Activated T-cell treated with anti-CD3 and anti-CD28 coated beads, Interleukin-2, amount 50 U/mL, for 48 hours (primary cell): ENCODE results near the gene SZT2.

Source experiments
- DNase-seq, 2 experiments: peaks; one replicate each; pipeline ENCODE4 v3.0.0-alpha.2; 2020

Gene SZT2

DNA sequence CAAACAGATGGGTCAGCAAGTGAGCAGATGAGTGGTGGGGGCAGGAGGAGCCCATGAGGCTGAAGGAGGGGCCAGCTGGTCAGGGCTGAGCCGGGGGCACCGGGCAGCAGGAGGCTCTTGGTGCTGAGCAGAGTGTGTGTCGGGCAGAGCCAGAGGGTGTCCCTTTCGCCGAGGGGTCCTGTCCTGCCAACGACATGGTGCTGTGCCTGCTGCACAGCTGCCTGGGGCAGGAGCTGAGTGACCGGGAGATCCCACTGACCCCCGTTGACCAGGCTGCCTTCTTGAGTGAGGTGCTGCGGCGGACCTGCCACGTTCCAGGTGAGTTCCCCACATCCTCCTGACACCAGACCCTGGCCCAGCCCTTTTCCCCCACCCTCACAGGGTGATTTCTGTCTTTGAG, 36.5 kb downstream of the SZT2 start:
- no peak for DNase-seq

DNA sequence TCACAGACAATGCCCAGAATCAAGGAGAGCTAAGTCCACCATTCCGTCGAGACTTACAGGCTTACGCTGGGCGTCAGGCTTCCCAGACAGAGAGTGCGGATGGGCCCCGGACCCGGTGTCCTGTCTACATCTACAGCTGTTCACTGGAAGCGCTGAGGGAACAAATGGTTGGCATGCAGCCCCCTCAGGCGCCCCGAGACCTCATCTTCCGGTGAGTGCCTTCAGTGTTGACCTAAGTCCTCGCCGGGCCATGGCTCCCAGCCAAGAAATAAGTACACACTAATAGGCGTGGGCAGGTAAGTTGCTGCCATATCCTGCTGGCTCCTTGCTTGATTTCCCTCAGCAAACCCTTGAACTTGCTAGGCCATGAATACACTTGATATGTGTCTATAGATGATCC, 37.8 kb downstream of the SZT2 start:
- no peak for DNase-seq

DNA sequence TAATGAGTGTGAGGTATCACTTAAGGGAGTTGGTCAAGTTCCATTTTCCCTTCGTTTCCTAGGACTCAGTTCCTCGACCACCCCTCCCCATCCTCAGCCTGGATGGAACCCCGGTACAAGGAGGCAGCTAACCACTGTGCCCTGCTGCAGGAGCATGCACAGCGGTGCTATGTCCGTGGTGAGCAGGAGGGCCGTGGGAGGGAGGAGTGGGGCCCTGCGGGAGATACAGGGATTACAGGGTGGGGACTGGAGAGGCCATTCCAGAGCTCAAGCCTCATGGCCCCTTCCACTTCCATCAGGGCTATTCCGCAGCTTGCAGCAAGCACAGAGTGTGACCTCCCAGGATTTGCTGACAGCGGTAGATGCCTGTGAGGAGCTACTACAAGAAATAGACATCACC, 38.2 kb downstream of the SZT2 start:
- DNase-seq = no peak

DNA sequence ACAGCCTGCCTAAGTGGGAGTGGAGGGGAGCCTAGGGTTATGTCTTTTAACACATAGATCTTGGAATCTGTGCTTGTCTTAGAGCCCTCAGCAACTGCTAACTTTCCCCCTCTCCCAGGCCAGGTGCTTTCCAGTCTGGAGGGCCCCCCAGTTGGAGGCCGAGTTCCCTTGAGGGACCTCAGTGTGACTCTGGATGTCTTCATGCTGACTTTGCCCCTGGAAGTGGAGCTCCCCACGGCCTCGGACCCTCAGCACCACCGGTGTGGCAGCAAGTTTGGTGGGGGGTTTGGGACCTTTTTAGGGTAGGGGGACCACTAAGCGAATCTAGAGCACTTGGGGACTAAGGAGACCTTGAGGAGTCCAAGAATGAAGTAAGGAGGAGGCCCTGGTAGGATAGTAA, 41.1 kb downstream of the SZT2 start:
- no peak for DNase-seq

DNA sequence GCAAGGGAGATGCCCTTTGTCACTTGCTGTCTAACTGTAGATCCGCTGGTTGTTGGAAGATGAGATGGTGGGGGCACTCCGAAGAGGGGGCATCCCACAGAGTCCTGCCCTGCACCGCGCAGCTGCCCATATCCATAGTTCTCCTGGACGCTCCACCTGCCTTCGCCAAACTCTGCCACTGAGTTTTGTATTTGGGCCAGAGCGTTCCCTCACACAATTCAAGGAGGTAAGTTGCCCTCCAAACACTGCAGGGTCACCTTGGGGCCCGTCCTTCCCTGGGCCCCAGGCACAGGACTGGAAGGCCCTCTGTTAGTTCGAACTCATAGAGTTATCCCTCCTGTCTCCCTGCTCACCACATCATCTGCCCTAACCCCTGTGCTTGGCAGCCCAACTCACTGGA, 42.0 kb downstream of the SZT2 start:
- DNase-seq = no peak

DNA sequence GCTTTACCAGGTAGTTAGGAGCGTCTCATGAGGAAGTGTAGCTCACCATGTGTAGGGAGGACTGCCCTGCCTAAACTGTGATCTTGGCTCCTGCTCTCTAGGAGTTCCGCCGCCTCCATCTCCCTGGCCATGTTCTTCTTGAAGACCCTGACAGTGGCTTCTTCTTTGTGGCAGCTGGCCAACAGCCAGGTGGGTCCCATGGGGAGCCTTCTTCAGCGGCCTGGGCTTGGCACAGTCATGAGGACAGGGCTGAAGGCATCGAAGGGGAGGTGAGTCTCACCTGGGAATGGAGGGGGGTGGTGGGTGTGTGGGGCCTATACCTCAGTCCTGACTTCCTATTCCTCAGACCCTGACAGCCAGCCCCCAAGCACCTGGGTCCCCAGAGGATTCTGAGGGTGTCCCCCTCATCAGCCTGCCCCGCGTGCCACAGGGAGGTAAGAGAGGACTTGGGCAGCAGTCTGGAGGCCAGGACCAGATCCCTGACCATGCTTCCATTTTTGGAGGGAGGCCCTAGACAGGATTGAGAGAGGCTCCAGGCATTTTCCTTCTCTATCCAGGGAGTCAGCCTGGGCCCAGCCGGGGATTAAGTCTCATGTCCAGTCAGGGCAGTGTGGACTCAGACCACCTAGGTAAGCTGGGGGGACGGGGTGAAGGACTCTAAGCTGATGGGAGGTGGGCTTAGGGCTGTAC, 42.6 kb downstream of the SZT2 start:
- no peak for DNase-seq

DNA sequence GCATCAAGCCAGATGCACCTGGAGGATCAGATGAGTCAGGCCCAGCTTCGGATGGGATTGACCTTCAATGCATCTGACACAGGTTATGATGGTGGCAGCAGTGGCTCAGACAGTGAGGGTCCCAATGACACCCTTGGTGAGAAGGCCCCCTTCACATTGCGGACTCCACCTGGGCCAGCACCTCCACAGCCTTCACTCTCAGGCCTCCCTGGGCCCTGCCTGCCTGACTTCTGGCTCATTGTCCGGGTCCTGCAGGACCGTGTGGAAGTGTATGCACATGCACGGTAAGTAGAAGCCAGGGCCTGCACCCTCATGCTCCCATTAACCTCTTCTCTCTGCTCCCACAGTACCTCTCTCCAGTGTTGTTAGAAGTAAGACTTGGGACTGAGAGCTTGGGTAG, 43.2 kb downstream of the SZT2 start:
- DNase-seq = no peak

DNA sequence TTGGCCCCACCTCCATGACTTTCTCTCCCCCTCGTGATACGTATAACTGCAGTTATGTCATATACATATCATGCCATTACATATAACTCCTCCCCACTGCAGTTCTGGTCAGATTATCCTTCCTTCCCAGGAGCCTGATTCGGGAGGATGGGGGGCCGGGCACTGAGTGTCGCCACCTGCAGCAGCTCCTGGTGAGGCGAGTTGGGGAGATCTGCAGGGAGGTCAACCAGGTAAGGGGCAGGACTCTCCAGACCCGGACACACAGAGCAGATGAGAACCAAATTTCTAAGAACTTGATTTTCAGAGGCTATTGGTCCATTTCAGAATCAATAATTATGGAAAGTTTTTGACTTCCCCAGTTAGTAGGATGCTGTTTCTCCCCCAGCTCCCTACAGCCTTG, 44.6 kb downstream of the SZT2 start:
- no peak for DNase-seq

DNA sequence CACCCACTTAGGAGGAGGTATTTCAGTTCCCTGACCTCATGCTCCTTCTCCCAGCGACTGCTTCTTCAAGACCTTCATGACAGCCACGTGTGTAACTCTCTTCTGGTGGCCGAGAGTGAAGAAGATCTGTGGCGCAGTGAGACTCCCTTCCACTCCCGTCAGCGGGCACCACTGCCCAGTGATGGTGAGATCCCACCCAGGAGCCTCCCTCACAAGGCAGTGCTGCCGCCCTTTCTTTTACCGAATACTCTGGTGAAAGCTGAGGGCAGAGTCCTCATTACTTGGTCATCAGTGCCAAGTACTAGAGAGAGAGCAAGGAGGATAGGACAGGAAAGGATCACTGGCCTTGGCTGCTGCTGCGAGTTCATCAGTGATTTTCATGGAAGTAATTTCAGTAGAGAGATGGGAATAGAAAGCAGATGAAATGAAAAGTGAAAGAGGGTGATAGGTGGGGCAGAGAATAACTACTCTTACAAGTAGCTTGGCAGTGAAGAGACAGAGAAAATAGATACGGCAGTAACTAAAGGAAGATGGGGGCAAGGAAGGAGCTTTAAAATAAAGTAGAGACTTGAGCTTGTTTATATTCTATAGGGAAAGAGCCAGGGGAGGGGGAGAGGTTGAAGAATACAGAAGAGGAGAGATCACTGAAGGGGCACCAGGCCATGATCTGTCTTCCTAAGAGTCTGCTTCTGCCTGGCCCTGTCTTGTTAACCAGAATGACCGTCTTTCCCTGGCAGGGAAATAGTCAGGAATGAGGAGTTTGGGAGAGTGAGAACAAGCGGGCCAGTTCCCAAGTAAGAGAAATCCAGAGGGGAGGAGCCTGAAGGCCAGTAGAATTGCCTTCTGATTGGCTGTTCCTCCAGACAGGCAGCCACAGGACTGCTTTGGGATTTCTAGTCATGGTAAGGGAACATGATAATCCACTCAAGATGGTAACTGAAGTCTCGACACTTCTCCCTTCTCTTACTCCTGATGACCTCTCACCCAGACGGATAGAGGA, 45.7 kb downstream of the SZT2 start:
- no peak for DNase-seq

DNA sequence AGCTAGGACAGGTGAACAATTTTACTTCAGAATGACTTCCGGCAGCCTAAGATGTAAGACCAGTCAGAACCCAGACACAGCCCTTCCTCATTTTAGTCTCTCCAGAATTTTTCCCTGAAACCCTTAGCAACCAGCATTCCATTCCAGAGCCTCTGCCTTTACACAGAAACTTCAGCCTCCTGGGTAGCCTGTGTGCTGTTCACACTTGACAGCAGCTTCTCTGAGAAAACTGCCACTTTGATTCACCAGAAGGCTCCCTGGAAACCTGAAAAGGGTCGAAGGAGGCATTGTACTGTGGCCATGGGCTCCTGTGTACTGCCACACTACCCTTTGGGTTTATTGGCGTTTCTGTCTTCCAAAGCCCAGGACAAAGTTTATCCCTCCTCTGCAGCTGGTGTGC, 46.7 kb downstream of the SZT2 start:
- no peak for DNase-seq

DNA sequence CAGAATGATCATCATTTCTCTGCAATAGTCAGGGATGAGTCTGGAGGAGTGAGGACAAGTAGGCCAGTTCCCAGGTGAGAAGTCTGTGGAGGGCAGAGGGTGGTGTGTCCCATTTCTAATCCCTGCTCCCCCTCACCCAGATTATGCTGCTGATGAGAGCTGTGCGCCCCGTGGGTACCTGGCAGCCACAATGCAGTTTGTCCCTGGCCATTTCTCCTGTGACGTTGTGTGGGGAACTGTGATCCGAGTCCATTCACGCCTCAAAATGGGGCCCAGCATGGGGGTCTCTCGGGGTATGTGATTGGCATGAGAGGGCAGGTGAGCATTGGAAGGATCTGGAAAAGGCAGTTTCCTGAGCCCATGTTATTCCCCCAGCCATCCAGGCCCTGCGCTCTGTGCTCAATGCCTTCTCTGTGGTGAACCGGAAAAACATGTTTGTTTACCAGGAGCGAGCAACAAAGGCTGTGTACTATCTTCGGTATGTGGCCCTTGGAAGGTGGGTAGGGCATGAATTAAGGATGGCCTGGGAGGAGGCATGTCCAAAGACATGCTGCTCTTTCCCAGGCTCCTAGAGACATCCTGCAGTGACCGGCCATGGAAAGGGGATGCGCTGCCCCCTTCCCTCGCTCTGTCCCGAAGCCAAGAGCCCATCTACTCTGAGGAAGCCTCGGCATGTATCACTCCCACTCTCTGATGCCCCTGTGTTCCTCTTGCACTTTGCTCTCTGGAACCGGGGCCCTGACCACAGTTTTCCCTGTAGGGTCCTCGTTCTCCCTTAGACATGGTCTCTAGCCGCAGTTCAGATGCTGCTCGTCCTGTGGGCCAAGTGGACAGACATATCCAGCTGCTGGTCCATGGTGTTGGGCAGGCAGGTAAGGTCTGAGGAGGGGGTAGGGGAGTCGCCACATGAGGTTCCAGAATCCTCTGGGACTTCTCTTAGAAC, 47.6 kb downstream of the SZT2 start:
- no peak for DNase-seq

DNA sequence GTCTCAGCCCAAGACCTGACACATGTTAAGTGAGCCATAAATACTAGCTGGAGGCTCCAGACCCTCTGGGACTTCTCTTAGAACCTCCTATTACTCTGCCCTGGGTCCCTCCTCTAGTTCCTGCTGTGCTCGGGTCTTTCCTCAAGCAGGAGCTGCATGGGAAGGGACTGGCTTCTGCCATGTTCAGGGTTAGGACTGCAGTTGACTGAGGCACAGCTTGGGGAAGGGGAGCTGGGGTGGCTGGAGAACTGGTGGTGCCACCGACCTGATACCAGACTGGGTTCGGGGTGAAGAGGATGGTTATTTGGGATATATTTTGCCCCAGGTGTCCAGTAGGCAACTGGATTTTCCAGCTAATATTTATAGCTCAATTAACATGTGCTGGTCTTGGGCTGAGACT, 48.3 kb downstream of the SZT2 start:
- no peak for DNase-seq

DNA sequence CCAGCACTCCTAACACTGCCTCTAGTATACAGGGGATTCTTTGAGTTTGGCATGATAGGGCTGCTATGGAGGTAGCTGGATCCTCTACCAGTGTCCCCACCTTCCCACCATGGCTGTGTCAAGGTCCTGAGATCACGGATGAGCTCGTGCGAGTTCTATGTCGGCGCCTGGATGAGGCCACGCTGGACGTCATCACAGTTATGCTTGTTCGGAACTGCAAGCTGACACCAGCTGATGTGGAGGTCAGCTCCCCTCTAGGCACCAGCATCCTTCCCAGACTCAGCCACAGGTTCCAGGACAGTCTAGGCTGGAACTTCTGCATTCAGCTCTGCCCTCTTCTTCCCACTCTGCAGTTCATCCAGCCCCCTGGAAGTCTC, 48.9 kb downstream of the SZT2 start:
- no peak for DNase-seq

DNA sequence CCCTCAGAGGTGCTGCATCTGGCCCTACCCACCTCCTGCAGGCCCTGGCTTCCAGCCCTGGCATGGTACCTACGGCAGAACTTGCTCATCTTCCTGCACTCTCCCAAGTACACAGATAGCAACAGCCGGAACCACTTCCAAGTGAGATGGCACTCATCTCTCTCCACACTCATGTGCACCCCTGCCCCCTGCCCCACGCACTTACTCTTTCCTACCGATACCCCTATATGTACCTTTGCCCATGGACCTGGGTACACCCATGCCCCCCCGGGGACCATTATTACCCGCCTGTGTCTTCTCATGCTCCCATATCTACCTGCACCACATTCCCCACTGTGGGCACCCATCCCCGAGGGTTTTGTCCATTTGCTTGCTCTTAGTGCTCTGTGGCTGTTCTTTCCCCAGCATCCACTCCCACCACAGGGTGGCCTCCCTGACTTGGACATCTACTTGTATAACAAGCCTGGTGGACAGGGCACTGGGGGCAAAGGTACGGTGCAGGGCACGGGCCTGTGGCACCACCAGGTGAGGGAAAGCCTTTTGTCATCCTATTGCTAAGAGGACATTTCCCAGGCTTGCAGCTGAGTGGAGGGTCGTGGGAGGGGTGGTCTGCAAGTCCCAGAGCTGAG, 49.4 kb downstream of the SZT2 start:
- no peak for DNase-seq

DNA sequence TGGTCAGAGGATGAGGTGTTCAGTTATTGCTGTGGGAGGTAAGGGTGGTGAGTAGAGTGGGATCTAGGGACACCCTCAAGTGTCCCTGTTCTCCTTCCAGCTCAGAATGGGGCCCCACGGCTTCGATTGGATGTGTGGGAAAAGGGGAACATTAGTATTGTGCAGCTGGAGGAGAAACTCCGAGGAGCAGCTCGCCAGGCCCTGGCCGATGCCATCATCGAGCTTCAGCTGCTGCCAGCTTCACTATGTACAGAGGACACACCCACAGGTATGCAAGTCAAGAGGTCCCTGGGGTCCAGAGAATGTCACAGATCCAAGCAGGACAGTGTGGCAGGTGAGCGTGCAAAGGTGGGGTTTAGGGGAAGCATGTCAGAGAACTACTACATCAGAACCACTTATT, 50.1 kb downstream of the SZT2 start:
- no peak for DNase-seq

DNA sequence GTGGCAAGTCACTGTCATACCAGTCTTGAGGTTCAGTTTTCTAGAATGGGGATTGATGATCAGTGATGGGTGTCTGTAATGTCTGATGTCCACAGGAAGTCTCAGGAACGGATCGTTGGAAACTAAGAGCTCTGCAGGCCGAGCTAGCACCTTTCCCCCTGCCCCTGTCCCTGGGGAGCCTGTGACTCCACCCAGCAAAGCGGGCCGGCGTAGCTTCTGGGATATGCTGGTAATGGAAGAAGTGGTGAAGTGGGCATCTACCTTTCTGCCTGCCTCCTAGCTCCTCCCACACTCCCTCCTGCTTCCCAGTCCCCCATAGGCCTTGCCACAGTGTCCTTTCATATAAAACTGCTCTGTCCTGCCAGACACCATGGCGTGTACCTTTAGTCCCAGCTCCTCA, 50.7 kb downstream of the SZT2 start:
- no peak for DNase-seq

DNA sequence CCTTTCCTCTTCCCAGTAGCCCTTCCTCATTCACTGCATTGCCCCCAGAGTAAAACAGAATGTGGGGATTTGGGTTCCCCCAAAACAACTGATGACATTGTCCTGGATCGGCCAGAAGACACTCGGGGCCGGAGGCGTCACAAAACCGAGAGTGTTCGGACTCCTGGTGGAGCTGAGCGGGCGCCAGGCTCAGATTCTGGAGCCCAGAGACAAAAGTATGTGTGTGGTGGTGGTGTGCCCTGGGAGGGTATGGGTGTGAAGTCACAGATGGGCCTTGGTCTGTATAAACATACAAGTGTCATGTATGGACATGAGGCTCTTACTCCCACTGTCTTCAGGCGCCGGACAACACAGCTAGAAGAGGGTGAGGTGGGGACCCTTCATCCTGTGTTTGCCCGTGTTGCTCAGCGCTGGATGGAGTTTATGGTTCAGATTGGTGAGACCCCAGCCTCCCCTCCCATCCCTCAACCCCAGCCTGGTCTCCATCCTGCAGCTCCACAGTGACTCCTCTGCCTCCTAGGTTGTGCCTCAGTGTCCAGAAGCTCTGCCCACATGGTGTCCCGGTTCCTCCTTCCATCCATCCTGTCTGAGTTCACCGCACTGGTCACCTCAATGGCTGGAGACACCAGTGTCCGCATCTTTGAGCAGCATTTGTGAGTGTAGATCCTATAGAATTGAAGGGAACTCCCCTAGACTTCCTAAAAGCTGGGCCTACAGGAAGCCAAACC, 51.6 kb downstream of the SZT2 start:
- DNase-seq = no peak

DNA sequence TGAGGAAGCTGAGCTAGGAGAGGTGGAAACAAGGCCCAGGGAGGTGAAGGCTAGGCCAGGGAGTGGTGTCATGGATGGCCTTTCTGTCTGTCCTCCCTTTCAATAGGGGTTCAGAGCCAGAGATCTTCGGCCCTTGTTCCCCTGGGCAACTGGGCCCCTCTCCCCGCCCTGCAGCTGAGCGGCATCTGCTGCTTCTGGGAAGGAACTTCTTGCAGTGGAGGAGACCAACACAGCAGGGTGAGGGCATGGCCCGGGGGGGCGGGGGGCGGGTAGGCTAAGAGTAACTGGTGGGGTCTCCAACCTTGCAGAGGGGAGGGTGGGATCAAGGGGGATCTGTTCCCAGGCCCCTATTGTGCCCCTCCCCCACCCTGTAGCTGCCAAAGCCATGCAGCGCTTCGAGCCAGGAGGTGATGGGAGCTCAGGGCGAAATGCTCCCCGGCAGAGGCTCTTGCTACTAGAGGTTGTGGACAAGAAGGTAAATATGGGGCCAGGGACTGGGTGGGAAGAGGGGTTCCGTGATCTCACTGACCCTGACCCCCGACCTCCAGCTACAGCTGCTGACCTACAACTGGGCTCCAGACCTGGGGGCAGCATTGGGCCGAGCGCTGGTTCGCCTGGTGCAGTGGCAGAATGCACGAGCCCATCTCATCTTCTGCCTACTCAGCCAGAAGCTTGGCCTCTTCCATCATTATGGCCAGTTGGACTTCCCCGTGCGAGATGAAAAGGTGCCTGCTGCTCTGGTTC, 52.4 kb downstream of the SZT2 start:
- DNase-seq = no peak

DNA sequence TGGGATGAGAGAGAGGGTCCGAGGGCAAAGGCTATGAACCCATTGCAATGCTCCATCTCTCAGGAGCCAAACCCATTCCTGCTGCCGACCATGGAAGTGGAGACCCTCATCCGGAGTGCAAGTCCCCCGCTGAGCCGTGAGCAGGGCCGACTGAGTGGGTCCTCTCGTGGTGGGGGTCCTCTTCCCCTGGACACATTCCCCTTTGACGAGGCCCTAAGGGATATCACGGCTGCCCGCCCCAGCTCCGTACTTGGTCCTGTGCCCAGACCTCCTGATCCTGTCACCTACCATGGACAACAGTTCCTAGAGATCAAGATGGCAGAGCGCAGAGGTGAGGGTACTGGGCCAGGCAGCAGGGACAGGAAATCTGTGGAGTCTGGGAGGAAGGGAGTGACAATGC, 53.1 kb downstream of the SZT2 start:
- no peak for DNase-seq

DNA sequence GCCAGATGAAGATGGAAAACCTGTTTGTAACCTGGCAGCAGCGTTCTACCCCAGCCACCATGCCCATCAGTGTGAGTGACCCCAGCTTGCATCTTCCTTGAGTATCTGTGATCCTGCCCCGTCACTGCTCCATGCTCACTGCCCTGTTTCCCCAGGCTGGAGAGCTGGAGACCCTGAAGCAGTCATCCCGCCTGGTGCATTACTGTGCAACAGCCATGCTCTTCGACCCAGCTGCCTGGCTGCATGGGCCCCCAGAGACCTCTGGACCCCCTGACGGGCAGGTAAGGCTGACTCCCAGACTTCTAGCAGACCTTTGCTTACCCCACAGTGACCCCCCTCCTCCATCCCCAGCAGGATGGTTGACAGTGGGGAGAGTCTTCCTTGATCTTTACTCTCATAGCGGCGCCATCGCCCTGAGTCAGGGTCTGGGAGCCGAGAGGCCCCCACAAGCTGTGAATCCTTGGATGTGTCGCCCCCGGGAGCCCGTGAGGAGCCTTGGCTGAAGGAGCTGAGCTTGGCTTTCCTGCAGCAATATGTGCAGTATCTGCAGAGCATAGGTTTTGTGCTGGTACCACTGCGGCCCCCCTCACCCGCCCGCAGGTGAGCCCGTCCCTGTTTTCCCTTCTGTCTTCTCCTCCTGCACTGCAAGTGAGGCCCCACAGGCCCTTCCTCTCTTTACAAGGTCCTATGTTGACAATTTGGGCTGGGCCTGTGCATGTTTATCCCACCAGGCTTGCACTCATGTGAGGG, 53.7 kb downstream of the SZT2 start:
- no peak for DNase-seq
